IPS-18a (cell line): ENCODE data around the gene OR10H2.
"Not testable (repeated sequence)": the region's sequence is repeated elsewhere in the genome, so short reads cannot be mapped to it uniquely, and the experiment has no call there.

Experiments
- H3K27ac ChIP-seq: one replicate; pipeline ENCODE4 v1.5.1; 2013; ENCODE audit warnings: low read length
- H3K27me3 ChIP-seq: one replicate; pipeline ENCODE4 v1.6.1; 2013; ENCODE audit warnings: mild to moderate bottlenecking, low read length; ENCODE audit not compliant: control insufficient read depth, insufficient read depth
- H3K36me3 ChIP-seq: one replicate; pipeline ENCODE4 v1.6.1; 2013; ENCODE audit warnings: low read depth, low read length; ENCODE audit not compliant: control insufficient read depth
- H3K4me1 ChIP-seq: one replicate; pipeline ENCODE4 v1.6.1; 2013; ENCODE audit warnings: low read depth, low read length; ENCODE audit not compliant: control insufficient read depth
- H3K4me3 ChIP-seq: one replicate; pipeline ENCODE4 v1.5.1; 2013; ENCODE audit warnings: low read length
- H3K9ac ChIP-seq: one replicate; pipeline ENCODE4 v1.6.1; 2013; ENCODE audit warnings: mild to moderate bottlenecking, low read length, moderate library complexity
- H3K9me3 ChIP-seq: one replicate; pipeline ENCODE4 v1.6.1; 2013; ENCODE audit warnings: low read depth, low read length; ENCODE audit not compliant: control insufficient read depth

Gene OR10H2

DNA sequence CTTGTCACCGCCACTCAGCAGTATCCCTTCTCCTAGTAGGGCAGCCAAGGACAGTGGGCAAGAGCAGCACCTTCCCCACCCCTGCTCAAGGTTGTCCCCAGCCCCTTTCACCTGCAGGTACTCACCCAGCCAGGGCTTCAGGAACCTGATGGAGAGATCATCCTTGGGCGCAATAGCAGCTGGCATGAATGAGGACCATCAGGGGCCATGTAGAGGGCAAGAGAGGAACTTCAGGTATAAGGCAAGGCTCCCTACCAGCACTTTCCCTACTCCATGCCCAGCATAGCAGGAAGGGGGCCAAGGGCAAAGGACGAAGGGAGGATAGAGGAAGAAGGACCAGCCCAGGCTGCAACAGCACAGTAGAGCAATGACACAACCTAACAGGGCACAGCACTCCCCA lies 46.3 kb downstream of the OR10H2 start:
- not testable (repeated sequence) for H3K27ac ChIP-seq, H3K27me3 ChIP-seq, H3K4me1 ChIP-seq, H3K36me3 ChIP-seq, H3K9ac ChIP-seq, H3K4me3 ChIP-seq
- peaks cover 76% of the 10 kb centered on the region for H3K9me3 ChIP-seq

DNA sequence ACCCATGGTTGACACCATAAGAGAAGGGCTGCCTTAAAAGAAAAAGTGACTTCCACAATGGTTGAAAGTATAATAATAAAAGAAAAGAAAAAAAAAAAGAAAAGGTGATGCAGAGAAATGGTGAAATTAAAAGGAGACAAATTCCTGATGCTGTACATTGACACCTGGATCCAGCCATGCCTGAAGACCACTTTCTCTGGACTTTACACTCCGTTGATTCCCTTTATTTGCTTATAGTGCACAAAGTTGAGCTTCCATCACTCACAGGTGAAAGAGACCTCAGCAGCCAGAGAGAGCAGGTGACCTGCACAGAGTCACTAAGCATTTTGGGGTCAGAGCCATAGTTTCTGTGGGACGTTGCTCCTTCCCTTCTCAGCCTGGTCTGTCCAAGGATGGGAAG lies 47.4 kb downstream of the OR10H2 start:
- Histone ChIP-seq H3K4me3 (no peak overlapping the region), H3K36me3 (no peaks in the 10 kb centered on the region), H3K9me3 (peaks cover 67% of the 10 kb centered on the region), H3K9ac (no peak overlapping the region), H3K4me1 (no peaks in the 10 kb centered on the region), H3K27ac (no peak overlapping the region), H3K27me3 (no peaks in the 10 kb centered on the region)

- H3K27me3 ChIP-seq = no peaks in the 10 kb centered on the region
- no peaks in the 10 kb centered on the region for H3K36me3 ChIP-seq
- peaks cover 62% of the 10 kb centered on the region for H3K9me3 ChIP-seq
- no peak overlapping the region for H3K4me3 ChIP-seq
- no peak overlapping the region for H3K27ac ChIP-seq
- H3K4me1 ChIP-seq = no peaks in the 10 kb centered on the region
- H3K9ac ChIP-seq = no peak overlapping the region
These were observed 48.4 kb downstream of the OR10H2 start for GRCh38 chr19:15776264-15776663.

DNA sequence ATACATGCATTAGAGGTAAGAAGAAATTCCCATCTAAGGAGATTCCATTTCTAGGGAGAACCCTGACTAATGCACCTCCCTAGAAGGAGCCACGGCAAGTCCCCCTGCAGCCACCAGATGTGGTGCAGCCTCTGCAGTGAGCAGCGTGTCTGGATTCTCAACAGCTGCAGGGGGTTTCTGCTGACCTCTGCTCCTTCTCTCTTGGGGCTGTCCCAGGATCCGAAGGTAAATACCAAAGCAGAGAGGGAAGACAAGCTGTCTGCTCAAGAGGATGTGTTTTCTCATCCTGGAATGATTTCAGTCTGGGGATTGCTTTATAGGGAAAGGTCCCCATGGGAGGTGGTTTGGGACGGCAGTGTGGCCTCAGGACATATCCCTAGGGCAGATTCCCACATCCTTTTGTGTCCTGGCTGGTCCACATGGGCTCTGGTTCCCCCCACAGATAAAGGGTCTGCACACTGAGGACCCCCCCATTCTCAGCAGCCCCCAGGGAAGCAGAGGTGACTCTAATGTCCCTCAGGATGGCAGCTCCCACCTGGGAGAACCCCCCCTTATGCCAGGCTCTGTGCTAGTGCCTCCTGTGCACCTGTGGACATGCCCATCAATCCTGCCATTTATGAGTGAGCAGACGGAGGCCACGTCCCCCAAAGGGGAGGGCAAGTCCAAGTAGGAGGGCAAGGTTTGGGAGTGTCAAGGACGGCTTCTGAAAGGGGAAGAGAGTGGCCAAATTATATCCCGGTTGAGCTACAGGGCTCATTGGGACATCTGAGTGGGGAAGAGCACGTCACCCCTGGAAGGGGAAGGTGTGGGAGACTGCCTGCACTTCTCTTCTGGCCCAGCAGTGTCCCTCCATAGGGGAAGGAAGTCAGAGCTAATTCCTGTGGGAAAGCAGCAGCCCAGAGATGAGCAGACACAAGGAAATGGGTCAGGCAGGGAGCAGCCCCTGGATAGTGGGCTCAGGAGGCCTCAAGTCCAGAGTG lies 49.5 kb downstream of the OR10H2 start:
- H3K4me3 ChIP-seq = no peak overlapping the region
- no peaks in the 10 kb centered on the region for H3K36me3 ChIP-seq
- no peaks in the 10 kb centered on the region for H3K27me3 ChIP-seq
- H3K4me1 ChIP-seq = no peaks in the 10 kb centered on the region
- peaks cover 62% of the 10 kb centered on the region for H3K9me3 ChIP-seq
- H3K27ac ChIP-seq = no peak overlapping the region
- no peak overlapping the region for H3K9ac ChIP-seq
